Measurements from ENCODE around the gene BAIAP3. TPM values are rescaled to one million over a fixed set of nuclear protein-coding genes. Genes with fewer than 3 reads are reported as not detected.

Gene BAIAP3
- total RNA-seq, 1 experiment from 2014 or later = 44.7 TPM

GRCh38 chr16:1378804-1379303 is 45.4 kb downstream of the BAIAP3 start (continued):
- no peak for TF ChIP-seq CTCF (IDR thresholded peaks at IDR 0.05 in 2 of 3, conservative IDR thresholded peaks at IDR 0.05 in 1 of 3; ENCODE audit: borderline replicate concordance in 1 of 3, insufficient read depth in 1 of 3, low read depth in 2 of 3, low read length in 2 of 3)
- TF ChIP-seq SIN3A (IDR thresholded peaks at IDR 0.05; ENCODE audit: low read depth) = peak; percentile 19; the same call in 1 of the 2 replicates
- TF ChIP-seq ATF3 (IDR thresholded peaks at IDR 0.05) = no peak
- TF ChIP-seq ZNF274 (IDR thresholded peaks at IDR 0.05; ENCODE audit: low read depth, low read length) = no peak
- no peak for TF ChIP-seq ELF1 (IDR thresholded peaks at IDR 0.05; ENCODE audit: borderline replicate concordance, low read depth)
- no peak for TF ChIP-seq FOSL1 (IDR thresholded peaks at IDR 0.05; ENCODE audit: low read depth)
- no peak for TF ChIP-seq SRF (IDR thresholded peaks at IDR 0.05; ENCODE audit: low read depth)
- no peak for TF ChIP-seq CEBPB (IDR thresholded peaks at IDR 0.05; ENCODE audit: low read depth)
- no peak for TF ChIP-seq POLR2AphosphoS5 (IDR thresholded peaks at IDR 0.05; ENCODE audit: low read depth, low read length)
- TF ChIP-seq ZFX (IDR thresholded peaks at IDR 0.05) = no peak
- TF ChIP-seq RAD21 (IDR thresholded peaks at IDR 0.05; ENCODE audit: low read depth) = no peak
- peak; percentile 22 for TF ChIP-seq TCF7L2 (IDR thresholded peaks at IDR 0.05; ENCODE audit: borderline replicate concordance, extremely low read depth, insufficient read depth, insufficient read length)
- no peak for TF ChIP-seq ZBTB33 (IDR thresholded peaks at IDR 0.05; ENCODE audit: extremely low read depth, insufficient replicate concordance, low read length)
